SK-N-SH (cell line): ENCODE results near the gene SPRYD3. TPM values are rescaled to one million over a fixed set of nuclear protein-coding genes. Genes with fewer than 3 reads are reported as not detected.

Experiments used
- CTCF ChIA-PET: fragments of 300-600, 350-600 bp; formaldehyde crosslinking; extraction: SDS; loops from one replicate; lab custom pipeline; 2021; lab: Yijun Ruan, JAX
- POLR2A ChIA-PET: fragments of 350-600 bp; sonication (Branson Sonifier 250); formaldehyde crosslinking; extraction: SDS; loops from one replicate; lab custom pipeline; 2020; ENCODE audit warnings: antibody characterized with exemption, inconsistent platforms; lab: Yijun Ruan, JAX
- DNase-seq: peaks from one replicate; pipeline ENCODE4 v3.0.0; 2012
- H2AFZ ChIP-seq: fragments of 200-600 bp; sonication (generic); 2 replicates; pipeline ENCODE4 v1.8.1; 2016; ENCODE audit warnings: antibody characterized with exemption, mild to moderate bottlenecking, low read depth
- H3F3A ChIP-seq: fragments of 200-600 bp; sonication (generic); replicated peaks from 2 replicates; pipeline ENCODE3; 2016; ENCODE audit warnings: antibody characterized with exemption, mild to moderate bottlenecking; ENCODE audit not compliant: insufficient read depth
- H3K27ac ChIP-seq, 2 experiments: fragments of 200-500 bp in 1 of 2; fragments of 200-600 bp in 1 of 2; sonication (Bioruptor generic) in 1 of 2; sonication (generic), shearing (Covaris generic) in 1 of 2; 2 replicates each; pipeline versions ENCODE4 v1.5.1 to v1.6.1; 2014 to 2016; ENCODE audit warnings: low read depth in 2 of 2, inconsistent platforms in 1 of 2, low read length in 1 of 2, mild to moderate bottlenecking in 1 of 2, mixed read lengths in 1 of 2
- H3K27me3 ChIP-seq: fragments of 200-600 bp; sonication (generic), shearing (Covaris generic); 2 replicates; pipeline ENCODE4 v1.6.1; 2016; ENCODE audit warnings: mixed run types; ENCODE audit not compliant: insufficient read depth
- H3K36me3 ChIP-seq, 2 experiments: fragments of 200-500 bp in 1 of 2; fragments of 200-600 bp in 1 of 2; sonication (Bioruptor generic) in 1 of 2; sonication (generic) in 1 of 2; replicated peaks in 1 of 2; 2 replicates each; pipeline versions ENCODE3 to v1.5.1; 2014 to 2016; ENCODE audit warnings: low read length in 1 of 2, mild to moderate bottlenecking in 1 of 2; ENCODE audit not compliant: insufficient read depth in 2 of 2, control insufficient read depth in 1 of 2
- H3K4me1 ChIP-seq, 2 experiments: fragments of 200-500 bp in 1 of 2; fragments of 200-600 bp in 1 of 2; sonication (Bioruptor generic) in 1 of 2; sonication (generic), shearing (Covaris generic) in 1 of 2; 2 replicates each; pipeline versions ENCODE4 v1.5.1 to v1.6.1; 2014 to 2016; ENCODE audit warnings: low read depth in 1 of 2, low read length in 1 of 2, mixed run types in 1 of 2; ENCODE audit not compliant: insufficient read depth in 2 of 2, control insufficient read depth in 1 of 2
- H3K4me2 ChIP-seq: fragments of 200-600 bp; sonication (generic), shearing (Covaris generic); 2 replicates; pipeline ENCODE4 v1.6.1; 2017; ENCODE audit warnings: mixed run types
- H3K4me3 ChIP-seq, 2 experiments: fragments of 200-500 bp in 1 of 2; fragments of 200-600 bp in 1 of 2; sonication (Bioruptor generic) in 1 of 2; sonication (generic), shearing (Covaris generic) in 1 of 2; 2 replicates each; pipeline versions ENCODE4 v1.5.1 to v1.8.1; 2014 to 2016; ENCODE audit warnings: low read depth in 2 of 2, inconsistent platforms in 1 of 2, low read length in 1 of 2, mild to moderate bottlenecking in 1 of 2, mixed read lengths in 1 of 2, moderate library complexity in 1 of 2
- H3K79me2 ChIP-seq: fragments of 200-600 bp; sonication (generic); 2 replicates; pipeline ENCODE4 v1.8.1; 2017; ENCODE audit warnings: mild to moderate bottlenecking; ENCODE audit not compliant: insufficient read depth
- H3K9ac ChIP-seq: fragments of 200-600 bp; sonication (generic); 2 replicates; pipeline ENCODE4 v1.6.1; 2017; ENCODE audit warnings: mixed run types
- H3K9me2 ChIP-seq: fragments of 200-600 bp; sonication (generic); 2 replicates; pipeline ENCODE4 v1.6.1; 2017; ENCODE audit warnings: mixed run types
- H3K9me3 ChIP-seq: fragments of 200-600 bp; sonication (generic); 2 replicates; pipeline ENCODE4 v1.6.1; 2017; ENCODE audit warnings: mixed run types, mild to moderate bottlenecking, moderate library complexity
- H4K20me1 ChIP-seq: fragments of 200-600 bp; sonication (generic); 2 replicates; pipeline ENCODE4 v1.6.1; 2017; ENCODE audit warnings: mild to moderate bottlenecking, mixed run types; ENCODE audit not compliant: insufficient read depth
- CHD2 ChIP-seq: fragments of 150-350 bp; IDR thresholded peaks from 2 replicates; pipeline ENCODE4 v1.6.1; 2018; ENCODE audit warnings: low read length; ENCODE audit not compliant: partially characterized antibody
- ELF1 ChIP-seq: IDR thresholded peaks from 2 replicates; pipeline ENCODE4 v1.4.0; 2012
- JUND ChIP-seq: IDR thresholded peaks from 2 replicates; pipeline ENCODE4 v1.4.0; 2012
- MAX ChIP-seq: IDR thresholded peaks from 2 replicates; pipeline ENCODE4 v1.4.0; 2012; ENCODE audit warnings: low read depth
- MXI1 ChIP-seq: IDR thresholded peaks from 2 replicates; pipeline ENCODE4 v1.6.1; 2012; ENCODE audit warnings: mild to moderate bottlenecking, low read depth, low read length, improper control_type of control experiment
- NFIC ChIP-seq: IDR thresholded peaks from 2 replicates; pipeline ENCODE4 v1.4.0; 2012; ENCODE audit warnings: borderline replicate concordance
- PBX3 ChIP-seq: IDR thresholded peaks from 2 replicates; pipeline ENCODE4; 2012
- POLR2AphosphoS5 ChIP-seq: IDR thresholded peaks from 2 replicates; pipeline ENCODE4 v1.6.1; 2012; ENCODE audit warnings: low read depth, low read length
- SIN3A ChIP-seq: IDR thresholded peaks from 2 replicates; pipeline ENCODE4 v1.6.1; 2012; ENCODE audit warnings: low read depth, mild to moderate bottlenecking, low read length, moderate library complexity, borderline replicate concordance
- TAF1 ChIP-seq: IDR thresholded peaks from 2 replicates; pipeline ENCODE4 v1.6.1; 2012; ENCODE audit warnings: low read depth, mild to moderate bottlenecking, low read length, moderate library complexity, borderline replicate concordance
- TCF12 ChIP-seq: IDR thresholded peaks from 2 replicates; pipeline ENCODE4 v1.4.0; 2012
- YY1 ChIP-seq: IDR thresholded peaks from 2 replicates; pipeline ENCODE4 v1.4.0; 2012; ENCODE audit warnings: low read depth, mild to moderate bottlenecking
- ZBTB33 ChIP-seq: IDR thresholded peaks from 2 replicates; pipeline ENCODE4 v1.4.0; 2012; ENCODE audit warnings: low read depth, borderline replicate concordance
- WGBS: methylation state at CpG from one replicate; pipeline ENCODE4 v1.1.6; 2017; ENCODE audit warnings: low lambda C conversion rate; 5-methylcytosine and 5-hydroxymethylcytosine counted together
- polyA plus RNA-seq, 3 experiments: library from polyadenylated mRNA; depleted of rRNA; stranded (reverse); fragments of >200 nt; gene quantifications; 2 replicates each; pipeline ENCODE4 v1.2.3, GENCODE V29; 2012

The SPRYD3 gene
- polyA plus RNA-seq, 1 of the 3 experiments (the other 2 are of a cell fraction) = 20.3 TPM

GRCh38 chr12:53050426-53051057, 28.6 kb downstream of the SPRYD3 start:
- POLR2A ChIA-PET = no interaction called here
- TF ChIP-seq POLR2AphosphoS5 = peak; percentile 19; the same call in 1 of the 2 replicates
- TF ChIP-seq MXI1 = no peak
- TF ChIP-seq, all 33 proteins: peak for 1
- Histone ChIP-seq H3F3A (peaks cover 30% of the 10 kb centered on the region), H3K9me3 (no peaks in the 10 kb centered on the region), H3K79me2 (peaks cover 37% of the 10 kb centered on the region), H3K4me3 (peak overlapping the region; percentile 50 to 75), H3K4me1 (peaks cover 39 to 73% of the 10 kb centered on the region in 2 experiments), H3K9ac (peak overlapping the region; percentile 76), H4K20me1 (no peaks in the 10 kb centered on the region), H3K9me2 (no peaks in the 10 kb centered on the region), H2AFZ (no peak overlapping the region), H3K27me3 (no peaks in the 10 kb centered on the region), H3K4me2 (peak overlapping the region; percentile 99), H3K36me3 (peaks cover 4 to 5% of the 10 kb centered on the region in 2 experiments), H3K27ac (peak overlapping the region; percentile 95 to 98; a peak in 3 of 4 replicates)
- CTCF ChIA-PET = interaction anchor here (2.3 to 13.8 kb wide), 2 partner anchors 13 to 49 kb away, joined by 13 to 182 read pairs; no protein-coding TSS in a partner anchor
- WGBS = 90% methylated on average over 2 of the region's 2 CpGs
- no peak for DNase-seq

GRCh38 chr12:53049571-53050318, 29.4 kb downstream of the SPRYD3 start, which contains the start of gene TNS2:
Gene TNS2, plus strand, starts transcription at chr12:53050065. Its CDS starts 121 bp downstream, at chr12:53050186.
- Histone ChIP-seq H3K9me2 (no peaks in the 10 kb centered on the region), H3K9ac (peak within 1 kb of the TSS; percentile 76), H3K36me3 (peaks cover 0 to 2% of the 10 kb centered on the region in 2 experiments), H2AFZ (no peak within 1 kb of the TSS), H3K27me3 (no peaks in the 10 kb centered on the region), H3K4me3 (peak within 1 kb of the TSS; percentile 50 to 75), H4K20me1 (no peaks in the 10 kb centered on the region), H3K9me3 (no peaks in the 10 kb centered on the region), H3K27ac (peak within 1 kb of the TSS; percentile 95 to 98), H3K4me1 (peaks cover 39 to 78% of the 10 kb centered on the region in 2 experiments), H3K4me2 (peak within 1 kb of the TSS; percentile 99), H3K79me2 (peaks cover 37% of the 10 kb centered on the region), H3F3A (peaks cover 29% of the 10 kb centered on the region)
- WGBS = 19% methylated on average over 10 of the region's 20 CpGs
- TF ChIP-seq TCF12 (peak; percentile 10; the same call in 1 of the 2 replicates), PBX3 (peak; percentile 29; the same call in 1 of the 2 replicates), CHD2 (peak; percentile 3), YY1 (no peak), ZBTB33 (no peak), JUND (no peak), NFIC (peak; percentile 27; the same call in 1 of the 2 replicates), ELF1 (peak; percentile 62), TAF1 (peak; percentile 71; the same call in 1 of the 2 replicates), SIN3A (peak; percentile 74; the same call in 1 of the 2 replicates), POLR2AphosphoS5 (peak; percentile 77), MAX (peak; percentile 70)
- ChIA-PET POLR2A (no interaction called here), CTCF (interaction anchor here (1.1 to 13.8 kb wide), 7 partner anchors 14 to 148 kb away, joined by 3 to 182 read pairs (median 13); no protein-coding TSS in a partner anchor)
- DNase-seq = peak; percentile 72
